ENCODE results near the gene ADI1.

Gene ADI1

DNA sequence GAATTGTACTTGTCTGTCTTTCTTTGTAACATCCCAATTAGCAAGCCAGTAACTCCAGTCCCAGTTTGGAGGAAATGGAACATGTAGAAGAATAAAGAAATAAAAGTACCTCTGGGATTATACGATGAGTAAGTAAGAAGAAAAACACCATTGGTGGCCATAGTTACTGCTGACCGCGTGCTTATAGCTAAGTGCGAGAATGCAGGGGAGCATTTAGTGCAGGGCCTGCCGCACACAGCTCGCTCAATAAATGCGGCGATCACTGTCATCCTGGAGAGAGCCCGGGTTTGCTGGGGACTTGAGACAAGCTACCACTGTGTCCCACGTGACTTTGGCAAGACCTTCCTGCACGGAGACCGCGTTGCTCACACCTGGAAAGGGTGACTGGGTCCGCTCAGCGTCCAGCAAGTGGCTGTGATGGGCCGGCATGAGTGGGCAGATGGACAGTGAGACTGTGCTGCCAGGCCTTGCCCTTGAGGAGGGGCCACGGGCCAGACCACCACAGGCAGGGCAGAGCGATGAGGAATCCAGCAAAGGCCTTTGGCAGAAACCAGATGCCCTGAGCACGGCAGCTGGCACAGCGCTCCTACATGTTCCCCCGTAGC, 54.8 kb downstream of the ADI1 start:
- no peak overlapping the region for H3K27ac ChIP-seq (ENCODE audit: low read depth in 2 of 2, low read length in 2 of 2)
- peaks cover 46 to 56% of the 10 kb centered on the region in 2 donors for H3K36me3 ChIP-seq (ENCODE audit: control insufficient read depth in 2 of 2, insufficient read depth in 2 of 2, low read length in 2 of 2)
- H3K9ac ChIP-seq (ENCODE audit: low read depth in 1 of 2, low read length in 2 of 2): no peak overlapping the region
- H3K9me3 ChIP-seq (ENCODE audit: control insufficient read depth in 2 of 2, low read length in 2 of 2): no peaks in the 10 kb centered on the region
- H3K27me3 ChIP-seq (ENCODE audit: control insufficient read depth in 2 of 2, insufficient read depth in 2 of 2, low read length in 2 of 2): no peaks in the 10 kb centered on the region
- no peak overlapping the region for H3K4me3 ChIP-seq (ENCODE audit: low read length in 2 of 2)
- peaks cover 0 to 2% of the 10 kb centered on the region in 2 donors for H3K4me1 ChIP-seq (ENCODE audit: control insufficient read depth in 2 of 2, insufficient read depth in 2 of 2, low read length in 2 of 2)

DNA sequence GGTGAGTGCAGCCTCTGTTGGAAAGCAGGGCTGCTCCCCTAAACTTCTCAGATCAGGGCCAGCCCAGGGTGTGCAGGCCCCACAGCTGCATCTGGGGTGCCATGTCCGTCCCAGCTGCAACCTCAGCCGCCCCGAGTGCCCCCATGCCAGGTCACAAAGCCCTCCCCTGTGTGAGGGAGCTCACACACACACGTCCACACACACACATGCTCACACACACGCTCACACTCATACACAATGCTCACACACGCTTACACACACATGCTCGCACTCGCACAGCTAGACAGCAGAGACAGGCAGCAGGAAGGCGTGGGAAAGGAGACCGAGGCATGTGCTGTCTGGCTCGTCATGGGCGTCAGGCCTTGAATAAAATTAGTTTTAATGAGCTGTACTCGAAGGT, 55.4 kb downstream of the ADI1 start:
- H3K4me3 ChIP-seq (ENCODE audit: low read length in 2 of 2): no peak overlapping the region
- H3K36me3 ChIP-seq (ENCODE audit: control insufficient read depth in 2 of 2, insufficient read depth in 2 of 2, low read length in 2 of 2): peaks cover 41 to 53% of the 10 kb centered on the region in 2 donors
- no peak overlapping the region for H3K9ac ChIP-seq (ENCODE audit: low read depth in 1 of 2, low read length in 2 of 2)
- H3K27ac ChIP-seq (ENCODE audit: low read depth in 2 of 2, low read length in 2 of 2): no peak overlapping the region
- H3K4me1 ChIP-seq (ENCODE audit: control insufficient read depth in 2 of 2, insufficient read depth in 2 of 2, low read length in 2 of 2): peaks cover 0 to 2% of the 10 kb centered on the region in 2 donors
- no peaks in the 10 kb centered on the region for H3K27me3 ChIP-seq (ENCODE audit: control insufficient read depth in 2 of 2, insufficient read depth in 2 of 2, low read length in 2 of 2)
- no peaks in the 10 kb centered on the region for H3K9me3 ChIP-seq (ENCODE audit: control insufficient read depth in 2 of 2, low read length in 2 of 2)

DNA sequence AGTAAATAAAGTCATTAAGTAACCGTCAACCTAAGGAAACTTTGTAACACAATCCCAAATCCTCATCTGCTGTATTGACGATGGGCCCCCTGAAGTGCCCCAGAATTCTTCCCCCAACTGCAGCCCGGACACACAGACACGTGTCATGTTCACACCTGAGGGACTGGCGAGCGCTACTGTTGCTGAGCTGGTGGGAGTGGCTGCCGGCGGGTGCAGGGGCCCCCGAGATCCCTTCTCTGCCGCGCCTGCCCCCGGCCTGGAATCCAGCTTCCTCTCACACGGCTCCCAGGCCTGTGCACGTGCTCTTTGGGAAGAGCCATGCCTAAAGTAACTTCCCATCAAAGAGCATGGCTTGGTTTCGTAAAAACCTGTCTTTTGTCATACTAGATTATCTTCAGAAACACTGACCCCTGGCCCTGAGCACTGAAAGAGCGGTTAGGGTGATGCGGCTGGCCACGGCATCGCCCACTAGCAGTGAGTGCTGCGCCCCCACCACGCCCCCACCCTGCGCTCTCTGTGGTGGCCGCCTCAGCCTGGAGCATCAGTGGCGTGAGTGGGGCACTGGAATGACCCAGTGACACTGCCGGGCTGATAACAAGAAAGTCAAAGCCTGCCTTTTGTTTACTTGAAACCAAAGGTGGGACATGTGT, 56.0 kb downstream of the ADI1 start:
- Histone ChIP-seq H3K36me3 (ENCODE audit: control insufficient read depth in 2 of 2, insufficient read depth in 2 of 2, low read length in 2 of 2) (peaks cover 39 to 51% of the 10 kb centered on the region in 2 donors), H3K27me3 (ENCODE audit: control insufficient read depth in 2 of 2, insufficient read depth in 2 of 2, low read length in 2 of 2) (no peaks in the 10 kb centered on the region), H3K9me3 (ENCODE audit: control insufficient read depth in 2 of 2, low read length in 2 of 2) (no peaks in the 10 kb centered on the region), H3K27ac (ENCODE audit: low read depth in 2 of 2, low read length in 2 of 2) (no peak overlapping the region), H3K4me1 (ENCODE audit: control insufficient read depth in 2 of 2, insufficient read depth in 2 of 2, low read length in 2 of 2) (peaks cover 0 to 2% of the 10 kb centered on the region in 2 donors), H3K4me3 (ENCODE audit: low read length in 2 of 2) (no peak overlapping the region), H3K9ac (ENCODE audit: low read depth in 1 of 2, low read length in 2 of 2) (no peak overlapping the region)

DNA sequence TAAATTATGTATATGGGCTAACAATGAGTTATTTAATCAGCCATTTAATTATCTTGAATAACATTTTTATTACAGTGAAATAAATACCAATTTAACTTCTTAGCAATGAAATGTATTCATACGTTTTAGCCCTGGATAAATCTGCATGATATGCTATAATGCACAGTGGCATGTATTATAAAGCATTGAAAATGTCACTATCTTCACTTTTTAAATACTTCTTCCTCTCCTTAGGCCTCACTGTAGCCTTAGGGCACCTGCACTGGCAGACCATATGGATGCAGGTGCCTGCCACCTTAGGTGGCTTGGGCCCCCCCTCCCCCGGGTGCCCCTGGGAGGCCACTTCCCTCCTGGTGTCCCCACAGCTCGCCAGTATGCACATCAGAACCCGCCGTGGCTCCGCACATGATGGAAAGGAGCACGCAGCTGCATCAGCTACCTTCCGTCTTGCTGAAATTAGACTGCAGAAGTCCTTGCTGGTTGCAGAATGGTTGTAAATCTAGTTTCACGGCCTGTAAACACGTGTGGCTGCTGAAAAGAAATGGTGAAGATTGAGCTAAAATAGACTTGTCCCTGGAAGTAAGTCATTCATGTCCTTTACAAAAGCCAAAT, 56.7 kb downstream of the ADI1 start:
- H3K36me3 ChIP-seq (ENCODE audit: control insufficient read depth in 2 of 2, insufficient read depth in 2 of 2, low read length in 2 of 2): peaks cover 44 to 51% of the 10 kb centered on the region in 2 donors

DNA sequence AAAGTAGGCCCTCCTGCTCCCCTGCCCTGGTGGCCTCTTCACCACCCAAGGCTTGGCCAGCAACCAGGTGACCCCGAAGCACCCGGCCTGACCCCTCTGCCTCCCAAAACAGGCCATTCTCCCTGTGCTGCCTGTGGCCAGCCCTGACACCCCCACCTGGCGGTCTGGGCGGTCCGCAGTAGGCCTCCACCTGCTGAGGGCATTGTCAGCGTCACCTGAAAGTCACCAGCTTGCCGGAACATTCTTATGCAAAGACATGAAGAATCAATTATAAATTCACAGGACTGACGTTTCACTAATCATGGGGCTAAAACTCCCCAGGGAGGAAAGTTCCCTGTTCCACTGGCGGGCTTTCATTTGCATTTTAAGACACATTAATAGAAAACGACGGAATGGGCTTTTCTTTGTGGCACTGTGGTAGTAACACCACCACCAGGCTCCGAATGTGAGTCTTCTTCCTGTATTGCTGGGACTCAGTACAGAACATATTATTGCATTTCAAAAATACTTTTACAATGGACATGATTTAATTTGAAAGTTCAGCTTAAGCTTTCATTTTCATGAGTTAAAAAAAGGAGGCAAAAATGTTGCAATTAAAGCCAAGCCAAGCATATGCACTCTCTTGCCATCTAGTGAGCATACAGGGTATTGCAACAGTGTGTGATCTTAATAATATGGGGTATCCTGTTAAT, 57.4 kb downstream of the ADI1 start:
- peaks cover 0 to 2% of the 10 kb centered on the region in 2 donors for H3K4me1 ChIP-seq (ENCODE audit: control insufficient read depth in 2 of 2, insufficient read depth in 2 of 2, low read length in 2 of 2)
- H3K27ac ChIP-seq (ENCODE audit: low read depth in 2 of 2, low read length in 2 of 2): peak overlapping the region in 1 of 2 donors; percentile 48
- H3K4me3 ChIP-seq (ENCODE audit: low read length in 2 of 2): peak overlapping the region in 1 of 2 donors; percentile 7
- no peak overlapping the region for H3K9ac ChIP-seq (ENCODE audit: low read depth in 1 of 2, low read length in 2 of 2)
- H3K9me3 ChIP-seq (ENCODE audit: control insufficient read depth in 2 of 2, low read length in 2 of 2): no peaks in the 10 kb centered on the region
- H3K27me3 ChIP-seq (ENCODE audit: control insufficient read depth in 2 of 2, insufficient read depth in 2 of 2, low read length in 2 of 2): no peaks in the 10 kb centered on the region
- H3K36me3 ChIP-seq (ENCODE audit: control insufficient read depth in 2 of 2, insufficient read depth in 2 of 2, low read length in 2 of 2): peaks cover 41 to 48% of the 10 kb centered on the region in 2 donors

More for the DNA sequence above, 56.7 kb downstream of the ADI1 start:
- no peak overlapping the region for H3K9ac ChIP-seq (ENCODE audit: low read depth in 1 of 2, low read length in 2 of 2)
- H3K27ac ChIP-seq (ENCODE audit: low read depth in 2 of 2, low read length in 2 of 2): no peak overlapping the region
- H3K4me1 ChIP-seq (ENCODE audit: control insufficient read depth in 2 of 2, insufficient read depth in 2 of 2, low read length in 2 of 2): peaks cover 0 to 2% of the 10 kb centered on the region in 2 donors
- H3K9me3 ChIP-seq (ENCODE audit: control insufficient read depth in 2 of 2, low read length in 2 of 2): no peaks in the 10 kb centered on the region
- no peaks in the 10 kb centered on the region for H3K27me3 ChIP-seq (ENCODE audit: control insufficient read depth in 2 of 2, insufficient read depth in 2 of 2, low read length in 2 of 2)
- H3K4me3 ChIP-seq (ENCODE audit: low read length in 2 of 2): no peak overlapping the region

DNA sequence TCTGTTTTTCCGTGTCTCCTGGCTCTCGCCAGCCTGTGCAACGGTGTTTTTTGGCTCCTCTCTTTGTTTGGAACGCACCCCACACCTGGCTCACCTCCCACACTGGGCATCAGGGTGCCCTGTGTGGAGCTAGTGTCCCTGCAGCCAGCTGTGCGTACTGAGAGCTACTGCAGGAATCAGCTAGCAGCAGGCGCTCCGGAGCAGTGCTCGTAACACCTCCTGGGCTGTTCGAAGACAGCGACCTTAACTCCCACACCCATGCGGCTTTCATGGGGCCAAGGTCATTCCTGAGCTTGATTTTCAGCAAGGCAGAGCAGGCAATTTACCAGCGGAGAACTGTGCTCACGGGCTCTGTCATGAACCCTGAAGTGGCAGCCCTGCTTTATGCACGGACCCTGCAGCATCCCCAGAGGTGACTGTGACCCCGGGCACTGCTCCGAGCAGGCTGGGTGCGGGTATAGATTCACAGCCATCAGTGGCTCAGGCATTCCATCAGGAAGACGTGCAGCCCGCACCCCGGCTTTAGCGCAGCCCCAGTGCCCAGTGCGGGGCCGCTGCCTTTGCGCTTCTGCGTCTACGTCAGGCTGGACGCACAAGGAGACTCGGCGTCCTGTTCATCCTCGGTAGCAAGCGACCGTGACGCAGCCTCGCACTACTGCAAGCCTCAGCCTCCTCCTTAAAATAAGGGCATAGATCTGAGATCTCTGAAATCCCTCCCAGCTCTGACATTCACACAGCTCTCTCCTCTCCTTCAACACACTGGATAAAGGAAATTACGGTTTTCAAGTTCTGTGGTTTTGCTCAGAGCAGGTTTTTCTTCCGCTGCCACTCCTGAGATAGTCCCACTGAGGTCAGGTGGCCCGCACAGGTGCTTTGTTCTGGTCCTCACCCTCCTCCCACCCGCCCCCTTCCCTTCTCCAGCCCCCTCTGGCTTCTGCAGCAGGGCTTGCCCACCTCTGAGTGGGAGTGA, 58.2 kb downstream of the ADI1 start:
- H3K4me1 ChIP-seq (ENCODE audit: control insufficient read depth in 2 of 2, insufficient read depth in 2 of 2, low read length in 2 of 2): peaks cover 0 to 2% of the 10 kb centered on the region in 2 donors
- no peaks in the 10 kb centered on the region for H3K27me3 ChIP-seq (ENCODE audit: control insufficient read depth in 2 of 2, insufficient read depth in 2 of 2, low read length in 2 of 2)
- H3K4me3 ChIP-seq (ENCODE audit: low read length in 2 of 2): no peak overlapping the region
- no peaks in the 10 kb centered on the region for H3K9me3 ChIP-seq (ENCODE audit: control insufficient read depth in 2 of 2, low read length in 2 of 2)
- H3K27ac ChIP-seq (ENCODE audit: low read depth in 2 of 2, low read length in 2 of 2): peak overlapping the region in 1 of 2 donors; percentile 48
- H3K36me3 ChIP-seq (ENCODE audit: control insufficient read depth in 2 of 2, insufficient read depth in 2 of 2, low read length in 2 of 2): peaks cover 41 to 43% of the 10 kb centered on the region in 2 donors
- no peak overlapping the region for H3K9ac ChIP-seq (ENCODE audit: low read depth in 1 of 2, low read length in 2 of 2)

DNA sequence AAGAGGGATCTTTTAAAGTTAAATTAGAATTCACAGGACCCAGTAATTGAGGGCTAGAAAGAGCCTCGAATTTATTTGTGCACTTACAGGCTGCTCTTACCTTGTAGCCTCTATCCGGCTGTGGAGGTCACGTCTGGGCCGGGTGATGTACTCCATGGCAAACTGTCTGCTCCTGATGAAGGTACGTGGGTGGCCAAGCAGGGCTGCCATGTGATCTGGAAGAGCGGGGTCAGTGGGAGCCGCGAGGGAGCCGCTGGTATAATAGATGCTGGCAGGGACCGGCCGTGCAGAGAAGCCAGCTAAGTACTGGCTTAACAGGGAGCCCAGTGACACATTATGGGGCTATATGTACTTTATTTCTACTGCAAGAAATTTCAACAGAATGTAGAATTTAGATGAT, 59.2 kb downstream of the ADI1 start:
- Histone ChIP-seq H3K4me1 (ENCODE audit: control insufficient read depth in 2 of 2, insufficient read depth in 2 of 2, low read length in 2 of 2) (peaks cover 0 to 2% of the 10 kb centered on the region in 2 donors), H3K27ac (ENCODE audit: low read depth in 2 of 2, low read length in 2 of 2) (no peak overlapping the region), H3K9me3 (ENCODE audit: control insufficient read depth in 2 of 2, low read length in 2 of 2) (no peaks in the 10 kb centered on the region), H3K36me3 (ENCODE audit: control insufficient read depth in 2 of 2, insufficient read depth in 2 of 2, low read length in 2 of 2) (peaks cover 34 to 37% of the 10 kb centered on the region in 2 donors), H3K4me3 (ENCODE audit: low read length in 2 of 2) (no peak overlapping the region), H3K9ac (ENCODE audit: low read depth in 1 of 2, low read length in 2 of 2) (no peak overlapping the region), H3K27me3 (ENCODE audit: control insufficient read depth in 2 of 2, insufficient read depth in 2 of 2, low read length in 2 of 2) (no peaks in the 10 kb centered on the region)

DNA sequence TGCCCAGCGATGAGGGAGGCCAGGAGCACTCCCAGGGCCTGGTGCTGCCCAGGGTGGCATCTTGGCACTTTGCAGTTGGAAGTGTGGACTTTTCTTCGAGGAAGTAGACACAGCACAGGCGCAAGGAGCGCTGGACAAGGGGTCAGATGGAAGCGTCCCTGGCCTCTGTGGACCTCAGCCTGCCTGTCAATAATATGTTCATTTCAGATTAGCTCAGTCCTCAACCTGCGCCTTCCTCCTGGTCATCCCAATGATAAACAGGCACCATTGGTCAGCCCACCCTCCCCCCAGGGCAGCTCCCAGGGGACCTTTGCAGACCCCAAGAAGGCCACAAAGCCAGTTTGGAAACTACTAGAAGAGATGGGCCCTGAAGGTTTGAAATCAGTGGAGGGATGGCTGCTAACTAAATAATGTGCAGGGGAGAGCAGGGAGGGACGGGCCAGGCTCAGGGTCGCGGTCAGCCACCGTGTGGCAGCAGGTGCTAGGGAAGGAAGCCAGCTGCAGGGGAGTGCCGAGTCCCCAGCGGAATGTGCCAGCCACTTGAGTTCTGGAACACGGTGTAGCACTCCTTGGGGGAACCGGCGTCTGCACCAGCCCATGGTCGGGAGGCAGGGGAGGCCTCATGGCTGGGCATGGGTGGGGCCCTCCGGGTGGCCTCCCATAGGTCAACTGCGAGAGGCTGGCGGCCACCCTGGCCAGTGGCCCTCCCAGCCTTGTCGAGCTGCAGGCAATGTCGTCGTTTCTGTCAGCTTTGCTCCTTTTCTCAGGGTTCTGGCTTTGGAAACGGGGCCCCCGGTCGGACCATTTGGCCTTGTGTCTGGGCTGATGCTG, 59.9 kb downstream of the ADI1 start:
- no peak overlapping the region for H3K27ac ChIP-seq (ENCODE audit: low read depth in 2 of 2, low read length in 2 of 2)
- no peaks in the 10 kb centered on the region for H3K9me3 ChIP-seq (ENCODE audit: control insufficient read depth in 2 of 2, low read length in 2 of 2)
- H3K4me3 ChIP-seq (ENCODE audit: low read length in 2 of 2): no peak overlapping the region
- no peaks in the 10 kb centered on the region for H3K27me3 ChIP-seq (ENCODE audit: control insufficient read depth in 2 of 2, insufficient read depth in 2 of 2, low read length in 2 of 2)
- H3K4me1 ChIP-seq (ENCODE audit: control insufficient read depth in 2 of 2, insufficient read depth in 2 of 2, low read length in 2 of 2): peaks cover 0 to 2% of the 10 kb centered on the region in 2 donors
- H3K36me3 ChIP-seq (ENCODE audit: control insufficient read depth in 2 of 2, insufficient read depth in 2 of 2, low read length in 2 of 2): peaks cover 31 to 34% of the 10 kb centered on the region in 2 donors
- no peak overlapping the region for H3K9ac ChIP-seq (ENCODE audit: low read depth in 1 of 2, low read length in 2 of 2)

All from mucosa of rectum (tissue), 2 donors.